Erythroblast (primary cell): ENCODE data around the gene MAN1C1.

Experiments
- GATA1 ChIP-seq: IDR thresholded peaks from 2 replicates; pipeline ENCODE4 v1.6.1; 2011; ENCODE audit warnings: low read depth, mild to moderate bottlenecking, control low read depth, low read length, moderate library complexity
- POLR2A ChIP-seq: IDR thresholded peaks from 2 replicates; pipeline ENCODE4 v1.6.1; 2011; ENCODE audit warnings: mild to moderate bottlenecking, low read length

GRCh38 chr1:25587290-25587689 lies 29.3 kb upstream of the MAN1C1 start:
- no peak for TF ChIP-seq POLR2A
- no peak for TF ChIP-seq GATA1
